K562 (cell line): ENCODE results near the gene TMEM245. TPM values are rescaled to one million over a fixed set of nuclear protein-coding genes. Genes with fewer than 3 reads are reported as not detected.

Source experiments
- ATAC-seq: fragments of 200-7000 bp; cut with Tn5 transposase; 3 replicates; pipeline ENCODE4 v1.9.1; 2020; ENCODE audit warnings: moderate library complexity
- BruUV-seq: library from RNA; stranded (reverse); fragments of 400-500 nt; replicated peaks from 2 replicates; lab custom pipeline; 2021; lab: Mats Ljungman, UMichigan
- CTCF ChIA-PET: fragments of 300-600 bp; formaldehyde crosslinking; extraction: SDS; loops from one replicate; lab custom pipeline; 2021; ENCODE audit warnings: low intra/inter-chr PET ratio; lab: Yijun Ruan, JAX
- POLR2A ChIA-PET: fragments of 300-600, 350-650 bp; sonication (Branson Sonifier 250); formaldehyde crosslinking; extraction: SDS; loops from one replicate; lab custom pipeline; 2021; ENCODE audit warnings: antibody characterized with exemption, inconsistent platforms; lab: Yijun Ruan, JAX
- DNase-seq, 4 experiments: peaks; one replicate each; pipeline versions ENCODE4 v3.0.0 to v3.0.0-alpha.2; 2011 to 2018; ENCODE audit warnings: low spot score in 3 of 4, mixed read lengths in 3 of 4; ENCODE audit errors: extremely low read depth in 1 of 4
- FAIRE-seq: peaks from 2 replicates; lab custom pipeline; 2011; peaks lifted over from hg19 to GRCh38; lab: Jason Lieb, UNC
- H2AFZ ChIP-seq: 2 replicates; pipeline ENCODE4 v1.6.0; 2011; ENCODE audit warnings: low read depth, low read length, control low read depth, inconsistent platforms
- H3K27ac ChIP-seq: fragments of 200-600 bp; 3 replicates; pipeline ENCODE4 v1.8.0; 2011; ENCODE audit warnings: low read depth, mild to moderate bottlenecking, control low read depth, inconsistent platforms, low read length, moderate library complexity, mixed read lengths; ENCODE audit errors: extremely low read depth
- H3K27me3 ChIP-seq, 2 experiments: fragments of 300-600 bp in 1 of 2; 2 replicates in 1 of 2; 3 replicates in 1 of 2; pipeline versions ENCODE4 v1.6.0 to v1.8.0; 2011; ENCODE audit warnings: inconsistent platforms in 2 of 2, low read length in 2 of 2, mild to moderate bottlenecking in 1 of 2, mixed read lengths in 1 of 2, moderate library complexity in 1 of 2; ENCODE audit not compliant: control insufficient read depth in 2 of 2, insufficient read depth in 2 of 2
- H3K36me3 ChIP-seq: fragments of 300-600 bp; 3 replicates; pipeline ENCODE4 v1.8.0; 2011; ENCODE audit warnings: mild to moderate bottlenecking, low read length, inconsistent platforms; ENCODE audit not compliant: control insufficient read depth, insufficient read depth
- H3K4me1 ChIP-seq, 2 experiments: fragments of 200-600 bp in 1 of 2; replicated peaks in 1 of 2; 2 replicates in 1 of 2; 3 replicates in 1 of 2; pipeline versions ENCODE4 v1.5.1 to v1.8.0; 2011; ENCODE audit warnings: inconsistent platforms in 2 of 2, low read length in 2 of 2, mild to moderate bottlenecking in 1 of 2, mixed read lengths in 1 of 2, moderate library complexity in 1 of 2; ENCODE audit not compliant: control insufficient read depth in 2 of 2, insufficient read depth in 2 of 2
- H3K4me2 ChIP-seq: 2 replicates; pipeline ENCODE4 v1.6.1; 2011; ENCODE audit warnings: low read length, control low read depth, inconsistent platforms, mixed read lengths; ENCODE audit not compliant: insufficient read depth
- H3K4me3 ChIP-seq: fragments of 200-600 bp; sonication (generic), shearing (Covaris generic); 2 replicates; pipeline ENCODE4 v1.5.1; 2016; ENCODE audit warnings: control low read depth, inconsistent platforms
- H3K79me2 ChIP-seq: fragments of 200-600 bp; 3 replicates; pipeline ENCODE4 v1.8.0; 2011; ENCODE audit warnings: low read length, inconsistent platforms; ENCODE audit not compliant: control insufficient read depth, insufficient read depth
- H3K9ac ChIP-seq, 2 experiments: 2 replicates each; pipeline versions ENCODE4 v1.6.0 to v1.6.1; 2011; ENCODE audit warnings: low read depth in 2 of 2, low read length in 2 of 2, control low read depth in 1 of 2, inconsistent platforms in 1 of 2, mild to moderate bottlenecking in 1 of 2, mixed read lengths in 1 of 2; ENCODE audit not compliant: insufficient read depth in 1 of 2
- H3K9me1 ChIP-seq: one replicate; pipeline ENCODE4 v1.6.0; 2011; ENCODE audit warnings: inconsistent platforms, mild to moderate bottlenecking, low read length, moderate library complexity; ENCODE audit not compliant: control insufficient read depth, insufficient read depth
- H3K9me3 ChIP-seq: replicated peaks from 2 replicates; pipeline ENCODE4 v1.5.1; 2011; ENCODE audit warnings: low read depth, low read length, inconsistent platforms; ENCODE audit not compliant: control insufficient read depth, insufficient read depth
- H4K20me1 ChIP-seq: replicated peaks from 2 replicates; pipeline ENCODE4 v1.6.1; 2011; ENCODE audit warnings: low read length, inconsistent platforms, mixed read lengths; ENCODE audit not compliant: control insufficient read depth, insufficient read depth
- CAMTA2 ChIP-seq: fragments of 250-450 bp; sonication (Bioruptor Pico); conservative IDR thresholded peaks from 2 replicates; pipeline ENCODE4 v1.5.1; 2022
- CREM ChIP-seq: IDR thresholded peaks from 2 replicates; pipeline ENCODE4 v1.6.1; 2014; ENCODE audit warnings: antibody characterized with exemption, low read depth
- MBD2 ChIP-seq: sonication (generic); IDR thresholded peaks from 2 replicates; pipeline ENCODE4 v1.6.1; 2016; ENCODE audit warnings: low read depth, borderline replicate concordance
- NCOR1 ChIP-seq: fragments of 450-650 bp; IDR thresholded peaks from 2 replicates; pipeline ENCODE4 v1.6.1; 2016; ENCODE audit warnings: mild to moderate bottlenecking, moderate library complexity
- NFE2 ChIP-seq: IDR thresholded peaks from 2 replicates; pipeline ENCODE4 v1.6.1; 2014; ENCODE audit warnings: antibody characterized with exemption, low read depth
- SIN3B ChIP-seq: fragments of 450-650 bp; IDR thresholded peaks from 2 replicates; pipeline ENCODE4 v1.6.1; 2017; ENCODE audit warnings: low read depth, mild to moderate bottlenecking, moderate library complexity
- THRA ChIP-seq: fragments of 450-650 bp; IDR thresholded peaks from 2 replicates; pipeline ENCODE4 v1.6.1; 2017; ENCODE audit warnings: mild to moderate bottlenecking, moderate library complexity
- YBX1 ChIP-seq: fragments of 450-650 bp; IDR thresholded peaks from 2 replicates; pipeline ENCODE4 v1.7.1; 2016; ENCODE audit warnings: mild to moderate bottlenecking
- ZNF696 ChIP-seq: fragments of 250-450 bp; sonication (Bioruptor Pico); conservative IDR thresholded peaks from 2 replicates; pipeline ENCODE4 v1.4.0; 2020; ENCODE audit warnings: mild to moderate bottlenecking, moderate library complexity
- WGBS: fragments of 100-300 bp; shearing (Covaris generic); methylation state at CpG from one replicate; pipeline ENCODE4 v1.1.6; 2016; ENCODE audit warnings: low coverage, mixed read lengths; ENCODE audit not compliant: insufficient coverage; ENCODE audit errors: missing lambda C conversion rate; 5-methylcytosine and 5-hydroxymethylcytosine counted together
- in situ Hi-C: fragments of 300-500 bp; cut with MboI; formaldehyde crosslinking; loops from 4 replicates; pipeline ENCODE4 v1.15.0; 2018; ENCODE audit warnings: inconsistent platforms, mixed read lengths
- intact Hi-C: fragments of 100-400 bp; cut with micrococcal nuclease; formaldehyde crosslinking; loops from 2 replicates; pipeline ENCODE4 v1.14.2; 2022
- polyA plus RNA-seq, 8 experiments: library from polyadenylated mRNA; depleted of rRNA in 4 of 8; stranded (reverse) in 5 of 8; unstranded in 3 of 8; fragments of >200 nt; fragmentation: Nextera tagmentation in 2 of 8; fragmentation: Illumina TruSeq in 1 of 8; extraction: Ambion mirVana in 2 of 8; extraction: Trizol in 1 of 8; gene quantifications; 2 replicates each; pipeline versions ENCODE4 v1.2.1 to v1.2.3, GENCODE V29; 2011 to 2014; ENCODE audit warnings: inconsistent platforms in 1 of 8, missing spikeins in 1 of 8
- total RNA-seq, 7 experiments: library from RNA; depleted of rRNA in 6 of 7; stranded (reverse); fragments of >200 nt in 6 of 7; fragmentation: Illumina TruSeq in 2 of 7; extraction: Trizol in 2 of 7; gene quantifications; 2 replicates each; pipeline versions ENCODE4 v1.2.1 to v1.2.3, GENCODE V29; 2011 to 2021; ENCODE audit warnings: low replicate concordance in 1 of 7
- TF ChIP-seq, protein P1 (sequence below): fragments of 200-600 bp; sonication (generic); IDR thresholded peaks from one replicate; pipeline ENCODE4 v1.6.1; 2012; ENCODE audit warnings: mild to moderate bottlenecking, low read depth, low read length, inconsistent platforms
- TF ChIP-seq, protein P2 (sequence below): fragments of 250-450 bp; sonication (Bioruptor Pico); IDR thresholded peaks from 2 replicates; pipeline ENCODE4 v1.5.0; 2021

Gene TMEM245
- total and polyA plus RNA-seq, 9 of the 15 experiments (the other 6 are each of a cell fraction or from before 2014, with no cell fraction given) = 8.5 to 43.2 (median 24.3) TPM

GRCh38 chr9:109046346-109046745 is 73.4 kb downstream of the TMEM245 start:
- intact Hi-C loops (no loop called here), in situ Hi-C loops (no loop called here)
- Histone ChIP-seq H3K4me2 (no peak overlapping the region), H3K9ac (no peak overlapping the region), H4K20me1 (no peaks in the 10 kb centered on the region), H3K27me3 (no peaks in the 10 kb centered on the region), H2AFZ (no peak overlapping the region), H3K9me1 (no peaks in the 10 kb centered on the region), H3K9me3 (no peaks in the 10 kb centered on the region), H3K27ac (no peak overlapping the region), H3K79me2 (no peaks in the 10 kb centered on the region)
- no TSS peak for BruUV-seq
- CTCF ChIA-PET = no interaction called here
- 75% methylated on average over 1 of the region's 1 CpG for WGBS
- no peak for ATAC-seq
- TF ChIP-seq, protein P1, sequence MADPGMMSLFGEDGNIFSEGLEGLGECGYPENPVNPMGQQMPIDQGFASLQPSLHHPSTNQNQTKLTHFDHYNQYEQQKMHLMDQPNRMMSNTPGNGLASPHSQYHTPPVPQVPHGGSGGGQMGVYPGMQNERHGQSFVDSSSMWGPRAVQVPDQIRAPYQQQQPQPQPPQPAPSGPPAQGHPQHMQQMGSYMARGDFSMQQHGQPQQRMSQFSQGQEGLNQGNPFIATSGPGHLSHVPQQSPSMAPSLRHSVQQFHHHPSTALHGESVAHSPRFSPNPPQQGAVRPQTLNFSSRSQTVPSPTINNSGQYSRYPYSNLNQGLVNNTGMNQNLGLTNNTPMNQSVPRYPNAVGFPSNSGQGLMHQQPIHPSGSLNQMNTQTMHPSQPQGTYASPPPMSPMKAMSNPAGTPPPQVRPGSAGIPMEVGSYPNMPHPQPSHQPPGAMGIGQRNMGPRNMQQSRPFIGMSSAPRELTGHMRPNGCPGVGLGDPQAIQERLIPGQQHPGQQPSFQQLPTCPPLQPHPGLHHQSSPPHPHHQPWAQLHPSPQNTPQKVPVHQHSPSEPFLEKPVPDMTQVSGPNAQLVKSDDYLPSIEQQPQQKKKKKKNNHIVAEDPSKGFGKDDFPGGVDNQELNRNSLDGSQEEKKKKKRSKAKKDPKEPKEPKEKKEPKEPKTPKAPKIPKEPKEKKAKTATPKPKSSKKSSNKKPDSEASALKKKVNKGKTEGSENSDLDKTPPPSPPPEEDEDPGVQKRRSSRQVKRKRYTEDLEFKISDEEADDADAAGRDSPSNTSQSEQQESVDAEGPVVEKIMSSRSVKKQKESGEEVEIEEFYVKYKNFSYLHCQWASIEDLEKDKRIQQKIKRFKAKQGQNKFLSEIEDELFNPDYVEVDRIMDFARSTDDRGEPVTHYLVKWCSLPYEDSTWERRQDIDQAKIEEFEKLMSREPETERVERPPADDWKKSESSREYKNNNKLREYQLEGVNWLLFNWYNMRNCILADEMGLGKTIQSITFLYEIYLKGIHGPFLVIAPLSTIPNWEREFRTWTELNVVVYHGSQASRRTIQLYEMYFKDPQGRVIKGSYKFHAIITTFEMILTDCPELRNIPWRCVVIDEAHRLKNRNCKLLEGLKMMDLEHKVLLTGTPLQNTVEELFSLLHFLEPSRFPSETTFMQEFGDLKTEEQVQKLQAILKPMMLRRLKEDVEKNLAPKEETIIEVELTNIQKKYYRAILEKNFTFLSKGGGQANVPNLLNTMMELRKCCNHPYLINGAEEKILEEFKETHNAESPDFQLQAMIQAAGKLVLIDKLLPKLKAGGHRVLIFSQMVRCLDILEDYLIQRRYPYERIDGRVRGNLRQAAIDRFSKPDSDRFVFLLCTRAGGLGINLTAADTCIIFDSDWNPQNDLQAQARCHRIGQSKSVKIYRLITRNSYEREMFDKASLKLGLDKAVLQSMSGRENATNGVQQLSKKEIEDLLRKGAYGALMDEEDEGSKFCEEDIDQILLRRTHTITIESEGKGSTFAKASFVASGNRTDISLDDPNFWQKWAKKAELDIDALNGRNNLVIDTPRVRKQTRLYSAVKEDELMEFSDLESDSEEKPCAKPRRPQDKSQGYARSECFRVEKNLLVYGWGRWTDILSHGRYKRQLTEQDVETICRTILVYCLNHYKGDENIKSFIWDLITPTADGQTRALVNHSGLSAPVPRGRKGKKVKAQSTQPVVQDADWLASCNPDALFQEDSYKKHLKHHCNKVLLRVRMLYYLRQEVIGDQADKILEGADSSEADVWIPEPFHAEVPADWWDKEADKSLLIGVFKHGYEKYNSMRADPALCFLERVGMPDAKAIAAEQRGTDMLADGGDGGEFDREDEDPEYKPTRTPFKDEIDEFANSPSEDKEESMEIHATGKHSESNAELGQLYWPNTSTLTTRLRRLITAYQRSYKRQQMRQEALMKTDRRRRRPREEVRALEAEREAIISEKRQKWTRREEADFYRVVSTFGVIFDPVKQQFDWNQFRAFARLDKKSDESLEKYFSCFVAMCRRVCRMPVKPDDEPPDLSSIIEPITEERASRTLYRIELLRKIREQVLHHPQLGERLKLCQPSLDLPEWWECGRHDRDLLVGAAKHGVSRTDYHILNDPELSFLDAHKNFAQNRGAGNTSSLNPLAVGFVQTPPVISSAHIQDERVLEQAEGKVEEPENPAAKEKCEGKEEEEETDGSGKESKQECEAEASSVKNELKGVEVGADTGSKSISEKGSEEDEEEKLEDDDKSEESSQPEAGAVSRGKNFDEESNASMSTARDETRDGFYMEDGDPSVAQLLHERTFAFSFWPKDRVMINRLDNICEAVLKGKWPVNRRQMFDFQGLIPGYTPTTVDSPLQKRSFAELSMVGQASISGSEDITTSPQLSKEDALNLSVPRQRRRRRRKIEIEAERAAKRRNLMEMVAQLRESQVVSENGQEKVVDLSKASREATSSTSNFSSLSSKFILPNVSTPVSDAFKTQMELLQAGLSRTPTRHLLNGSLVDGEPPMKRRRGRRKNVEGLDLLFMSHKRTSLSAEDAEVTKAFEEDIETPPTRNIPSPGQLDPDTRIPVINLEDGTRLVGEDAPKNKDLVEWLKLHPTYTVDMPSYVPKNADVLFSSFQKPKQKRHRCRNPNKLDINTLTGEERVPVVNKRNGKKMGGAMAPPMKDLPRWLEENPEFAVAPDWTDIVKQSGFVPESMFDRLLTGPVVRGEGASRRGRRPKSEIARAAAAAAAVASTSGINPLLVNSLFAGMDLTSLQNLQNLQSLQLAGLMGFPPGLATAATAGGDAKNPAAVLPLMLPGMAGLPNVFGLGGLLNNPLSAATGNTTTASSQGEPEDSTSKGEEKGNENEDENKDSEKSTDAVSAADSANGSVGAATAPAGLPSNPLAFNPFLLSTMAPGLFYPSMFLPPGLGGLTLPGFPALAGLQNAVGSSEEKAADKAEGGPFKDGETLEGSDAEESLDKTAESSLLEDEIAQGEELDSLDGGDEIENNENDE = no peak
- TF ChIP-seq ZNF696 (CRISPR knock-in tag) = no peak
- no peak for TF ChIP-seq CAMTA2 (CRISPR knock-in tag)
- no peak for TF ChIP-seq MBD2
- TF ChIP-seq YBX1 = no peak
- no peak for TF ChIP-seq THRA
- no peak for TF ChIP-seq SIN3B
- no peak for TF ChIP-seq NFE2
- no peak for TF ChIP-seq CREM
- TF ChIP-seq, protein P2, sequence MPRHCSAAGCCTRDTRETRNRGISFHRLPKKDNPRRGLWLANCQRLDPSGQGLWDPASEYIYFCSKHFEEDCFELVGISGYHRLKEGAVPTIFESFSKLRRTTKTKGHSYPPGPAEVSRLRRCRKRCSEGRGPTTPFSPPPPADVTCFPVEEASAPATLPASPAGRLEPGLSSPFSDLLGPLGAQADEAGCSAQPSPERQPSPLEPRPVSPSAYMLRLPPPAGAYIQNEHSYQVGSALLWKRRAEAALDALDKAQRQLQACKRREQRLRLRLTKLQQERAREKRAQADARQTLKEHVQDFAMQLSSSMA = no peak
- TF ChIP-seq NCOR1 = no peak
- TF ChIP-seq, all 486 proteins: peak for 0
- FAIRE-seq = no peak
- no peak for DNase-seq
- no peaks in the 10 kb centered on the region for H3K4me1 ChIP-seq
- peaks cover 91% of the 10 kb centered on the region for H3K36me3 ChIP-seq
- H3K4me3 ChIP-seq = no peak overlapping the region
- POLR2A ChIA-PET = no interaction called here
